ENCODE results near the gene ADAMTS2.

ADAMTS2 gene

DNA sequence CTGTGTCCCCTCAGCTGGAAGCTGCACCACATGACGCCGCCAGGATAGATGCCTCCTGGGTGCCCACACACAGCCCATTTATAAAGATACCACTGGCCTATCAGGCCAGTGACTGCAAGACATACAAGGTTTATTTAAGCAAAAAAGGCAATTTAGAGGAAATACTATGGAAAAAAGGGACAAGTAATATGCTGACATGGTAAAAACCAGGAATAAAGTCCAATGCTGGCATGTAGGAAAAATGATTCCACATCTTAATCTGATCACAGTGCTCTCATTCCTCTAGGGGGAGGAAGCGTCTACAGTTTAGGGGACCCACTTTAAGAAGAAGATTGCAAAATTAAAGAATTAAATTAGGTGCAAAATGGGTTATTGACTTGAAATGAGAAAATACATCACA lies 205.0 kb downstream of the ADAMTS2 start:
- TF ChIP-seq, protein P1, sequence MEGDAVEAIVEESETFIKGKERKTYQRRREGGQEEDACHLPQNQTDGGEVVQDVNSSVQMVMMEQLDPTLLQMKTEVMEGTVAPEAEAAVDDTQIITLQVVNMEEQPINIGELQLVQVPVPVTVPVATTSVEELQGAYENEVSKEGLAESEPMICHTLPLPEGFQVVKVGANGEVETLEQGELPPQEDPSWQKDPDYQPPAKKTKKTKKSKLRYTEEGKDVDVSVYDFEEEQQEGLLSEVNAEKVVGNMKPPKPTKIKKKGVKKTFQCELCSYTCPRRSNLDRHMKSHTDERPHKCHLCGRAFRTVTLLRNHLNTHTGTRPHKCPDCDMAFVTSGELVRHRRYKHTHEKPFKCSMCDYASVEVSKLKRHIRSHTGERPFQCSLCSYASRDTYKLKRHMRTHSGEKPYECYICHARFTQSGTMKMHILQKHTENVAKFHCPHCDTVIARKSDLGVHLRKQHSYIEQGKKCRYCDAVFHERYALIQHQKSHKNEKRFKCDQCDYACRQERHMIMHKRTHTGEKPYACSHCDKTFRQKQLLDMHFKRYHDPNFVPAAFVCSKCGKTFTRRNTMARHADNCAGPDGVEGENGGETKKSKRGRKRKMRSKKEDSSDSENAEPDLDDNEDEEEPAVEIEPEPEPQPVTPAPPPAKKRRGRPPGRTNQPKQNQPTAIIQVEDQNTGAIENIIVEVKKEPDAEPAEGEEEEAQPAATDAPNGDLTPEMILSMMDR (conservative IDR thresholded peaks at IDR 0.05): no peak
- no peak overlapping the region for H3K27ac ChIP-seq

DNA sequence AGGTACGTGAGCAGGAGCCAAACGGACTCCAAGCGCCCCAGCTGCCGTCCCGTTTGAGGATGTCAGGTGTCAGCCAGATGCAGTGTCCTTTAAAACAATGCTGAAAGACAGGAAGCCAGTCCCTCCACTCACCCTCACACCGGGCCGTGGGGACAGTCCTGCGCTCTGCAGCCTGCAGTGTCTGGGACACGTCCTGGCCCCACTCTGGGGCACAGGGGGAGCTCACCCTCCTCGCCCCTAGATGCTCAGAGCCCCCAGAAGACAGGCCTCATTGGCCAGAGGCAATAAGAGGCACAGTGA lies 205.4 kb downstream of the ADAMTS2 start:
- no peak overlapping the region for H3K27ac ChIP-seq
- TF ChIP-seq, protein P1 (conservative IDR thresholded peaks at IDR 0.05): no peak

- H3K27ac ChIP-seq: no peak overlapping the region
- TF ChIP-seq, protein P1 (conservative IDR thresholded peaks at IDR 0.05): no peak
These were observed 205.9 kb downstream of the ADAMTS2 start for GRCh38 chr5:179139111-179139935.

- H3K27ac ChIP-seq: no peak overlapping the region
- TF ChIP-seq, protein P1 (conservative IDR thresholded peaks at IDR 0.05): no peak
These were observed 206.7 kb downstream of the ADAMTS2 start for GRCh38 chr5:179138568-179138925.

GRCh38 chr5:179137643-179138567 lies 207.4 kb downstream of the ADAMTS2 start:
- H3K27ac ChIP-seq: no peak overlapping the region
- TF ChIP-seq, protein P1 (conservative IDR thresholded peaks at IDR 0.05): no peak

DNA sequence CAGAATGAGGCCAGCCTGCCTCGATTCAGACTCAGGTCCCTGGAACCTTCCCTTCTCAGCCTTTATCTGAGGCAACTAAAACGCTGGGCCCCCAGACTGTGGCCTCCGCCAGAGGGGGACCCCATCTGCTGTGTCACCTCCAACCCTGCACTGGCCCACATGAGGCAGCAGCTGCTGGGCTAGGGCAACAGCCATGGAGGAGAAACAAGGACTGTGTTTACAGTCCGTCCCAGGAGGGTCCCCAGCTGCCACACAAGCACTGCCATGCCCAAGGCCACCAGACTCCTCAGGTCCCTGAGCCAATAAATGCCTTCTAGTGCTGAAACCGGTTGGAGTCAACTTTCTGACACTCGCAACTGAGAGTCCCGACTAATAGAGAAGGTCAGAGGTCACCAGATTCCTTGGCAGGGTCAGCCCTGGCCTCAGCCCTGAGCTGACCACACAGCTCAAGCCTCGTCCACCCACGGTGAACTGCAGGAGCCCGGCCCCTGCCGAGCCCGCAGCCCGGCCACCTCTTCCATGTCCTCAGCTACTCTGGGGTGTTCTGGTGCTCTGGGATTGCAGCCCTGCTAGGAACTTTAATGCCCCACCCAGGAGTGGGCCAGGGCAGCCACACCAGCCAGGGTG lies 208.1 kb downstream of the ADAMTS2 start:
- no peak overlapping the region for H3K27ac ChIP-seq
- TF ChIP-seq, protein P1 (conservative IDR thresholded peaks at IDR 0.05): no peak

Data from VCaP (cell line).